H1 (cell line): Measurements from ENCODE around the gene ITSN1. TPM values are rescaled to one million over a fixed set of nuclear protein-coding genes. Genes with fewer than 3 reads are reported as not detected.

Experiments used
- ATF3 ChIP-seq: IDR thresholded peaks from 2 replicates; pipeline ENCODE4 v1.6.1; 2011; ENCODE audit warnings: low read depth, mild to moderate bottlenecking, low read length; ENCODE audit not compliant: insufficient read depth
- CHD1 ChIP-seq: IDR thresholded peaks from 2 replicates; pipeline ENCODE4 v1.6.1; 2012; ENCODE audit warnings: low read depth, low read length, improper control_type of control experiment
- CREB1 ChIP-seq: IDR thresholded peaks from 2 replicates; pipeline ENCODE4 v1.6.1; 2012; ENCODE audit warnings: inconsistent platforms
- CTBP2 ChIP-seq: IDR thresholded peaks from 2 replicates; pipeline ENCODE4 v1.7.0; 2011; ENCODE audit warnings: borderline replicate concordance, mild to moderate bottlenecking, moderate library complexity, mixed read lengths, low read length; ENCODE audit not compliant: insufficient read depth, insufficient read length
- E2F6 ChIP-seq: IDR thresholded peaks from 2 replicates; pipeline ENCODE4 v1.6.1; 2012; ENCODE audit warnings: inconsistent platforms
- GABPA ChIP-seq: IDR thresholded peaks from 2 replicates; pipeline ENCODE4 v1.6.1; 2011; ENCODE audit warnings: mild to moderate bottlenecking, low read length, moderate library complexity, borderline replicate concordance; ENCODE audit not compliant: insufficient read depth
- KDM4A ChIP-seq: IDR thresholded peaks from one replicate; pipeline ENCODE4 v1.7.1; 2012; ENCODE audit warnings: low read depth, mild to moderate bottlenecking, moderate library complexity, low read length, inconsistent platforms; ENCODE audit not compliant: severe bottlenecking
- NANOG ChIP-seq: IDR thresholded peaks from 2 replicates; pipeline ENCODE4 v1.6.1; 2011; ENCODE audit warnings: low read length, low read depth, mild to moderate bottlenecking, inconsistent platforms; ENCODE audit not compliant: insufficient read depth, poor library complexity, severe bottlenecking
- SP4 ChIP-seq: IDR thresholded peaks from 2 replicates; pipeline ENCODE4 v1.6.1; 2012; ENCODE audit warnings: low read length, inconsistent platforms
- polyA plus RNA-seq, 7 experiments: library from polyadenylated mRNA; depleted of rRNA in 3 of 7; stranded (reverse) in 5 of 7; unstranded in 2 of 7; fragments of >200 nt in 5 of 7; fragments of 200-250 nt in 2 of 7; gene quantifications; 1 replicate in 5 of 7; 2 replicates in 1 of 7; 4 replicates in 1 of 7; pipeline versions ENCODE4 v1.2.1 to v1.2.3, GENCODE V29; 2011 to 2013; ENCODE audit warnings: missing spikeins in 2 of 7, mixed read lengths in 2 of 7
- total RNA-seq: library from RNA; stranded (reverse); fragmentation: NEBNext Ultra II Directional; extraction: Animal tissue kit (Norgen Biotek cat#: 25700); gene quantifications from 2 replicates; pipeline ENCODE4 v1.2.1, GENCODE V29; 2021
- TF ChIP-seq, protein P1 (sequence below): fragments of 300-600 bp; sonication (generic); IDR thresholded peaks from 2 replicates; pipeline ENCODE4 v1.7.1; 2012; ENCODE audit warnings: low read length, moderate library complexity, mild to moderate bottlenecking, inconsistent platforms; ENCODE audit not compliant: insufficient replicate concordance

The ITSN1 gene
- total and polyA plus RNA-seq, 2 of the 8 experiments (the other 6 are each of a cell fraction or from before 2014, with no cell fraction given): 60.8 to 78.1 TPM

DNA sequence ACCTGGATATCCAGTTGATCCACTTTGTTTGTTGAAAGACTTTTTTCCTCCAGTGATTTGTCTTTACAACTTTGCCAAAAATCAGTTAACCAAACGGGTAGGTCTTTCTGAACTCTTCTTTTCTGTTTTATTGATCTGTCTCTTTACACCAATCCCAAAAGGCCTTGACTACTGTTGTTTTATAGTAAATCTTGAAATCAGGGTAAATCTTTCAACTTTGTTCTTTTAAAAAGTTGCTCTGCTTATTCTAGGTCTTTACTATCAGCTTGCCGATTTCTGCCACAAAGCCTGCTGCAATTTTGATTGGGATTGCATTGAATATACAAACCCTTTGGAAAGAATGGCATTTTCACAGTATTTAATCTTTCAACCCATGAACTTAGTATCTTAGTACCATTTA is 66.6 kb downstream of the ITSN1 start (continued):
- TF ChIP-seq, protein P1, sequence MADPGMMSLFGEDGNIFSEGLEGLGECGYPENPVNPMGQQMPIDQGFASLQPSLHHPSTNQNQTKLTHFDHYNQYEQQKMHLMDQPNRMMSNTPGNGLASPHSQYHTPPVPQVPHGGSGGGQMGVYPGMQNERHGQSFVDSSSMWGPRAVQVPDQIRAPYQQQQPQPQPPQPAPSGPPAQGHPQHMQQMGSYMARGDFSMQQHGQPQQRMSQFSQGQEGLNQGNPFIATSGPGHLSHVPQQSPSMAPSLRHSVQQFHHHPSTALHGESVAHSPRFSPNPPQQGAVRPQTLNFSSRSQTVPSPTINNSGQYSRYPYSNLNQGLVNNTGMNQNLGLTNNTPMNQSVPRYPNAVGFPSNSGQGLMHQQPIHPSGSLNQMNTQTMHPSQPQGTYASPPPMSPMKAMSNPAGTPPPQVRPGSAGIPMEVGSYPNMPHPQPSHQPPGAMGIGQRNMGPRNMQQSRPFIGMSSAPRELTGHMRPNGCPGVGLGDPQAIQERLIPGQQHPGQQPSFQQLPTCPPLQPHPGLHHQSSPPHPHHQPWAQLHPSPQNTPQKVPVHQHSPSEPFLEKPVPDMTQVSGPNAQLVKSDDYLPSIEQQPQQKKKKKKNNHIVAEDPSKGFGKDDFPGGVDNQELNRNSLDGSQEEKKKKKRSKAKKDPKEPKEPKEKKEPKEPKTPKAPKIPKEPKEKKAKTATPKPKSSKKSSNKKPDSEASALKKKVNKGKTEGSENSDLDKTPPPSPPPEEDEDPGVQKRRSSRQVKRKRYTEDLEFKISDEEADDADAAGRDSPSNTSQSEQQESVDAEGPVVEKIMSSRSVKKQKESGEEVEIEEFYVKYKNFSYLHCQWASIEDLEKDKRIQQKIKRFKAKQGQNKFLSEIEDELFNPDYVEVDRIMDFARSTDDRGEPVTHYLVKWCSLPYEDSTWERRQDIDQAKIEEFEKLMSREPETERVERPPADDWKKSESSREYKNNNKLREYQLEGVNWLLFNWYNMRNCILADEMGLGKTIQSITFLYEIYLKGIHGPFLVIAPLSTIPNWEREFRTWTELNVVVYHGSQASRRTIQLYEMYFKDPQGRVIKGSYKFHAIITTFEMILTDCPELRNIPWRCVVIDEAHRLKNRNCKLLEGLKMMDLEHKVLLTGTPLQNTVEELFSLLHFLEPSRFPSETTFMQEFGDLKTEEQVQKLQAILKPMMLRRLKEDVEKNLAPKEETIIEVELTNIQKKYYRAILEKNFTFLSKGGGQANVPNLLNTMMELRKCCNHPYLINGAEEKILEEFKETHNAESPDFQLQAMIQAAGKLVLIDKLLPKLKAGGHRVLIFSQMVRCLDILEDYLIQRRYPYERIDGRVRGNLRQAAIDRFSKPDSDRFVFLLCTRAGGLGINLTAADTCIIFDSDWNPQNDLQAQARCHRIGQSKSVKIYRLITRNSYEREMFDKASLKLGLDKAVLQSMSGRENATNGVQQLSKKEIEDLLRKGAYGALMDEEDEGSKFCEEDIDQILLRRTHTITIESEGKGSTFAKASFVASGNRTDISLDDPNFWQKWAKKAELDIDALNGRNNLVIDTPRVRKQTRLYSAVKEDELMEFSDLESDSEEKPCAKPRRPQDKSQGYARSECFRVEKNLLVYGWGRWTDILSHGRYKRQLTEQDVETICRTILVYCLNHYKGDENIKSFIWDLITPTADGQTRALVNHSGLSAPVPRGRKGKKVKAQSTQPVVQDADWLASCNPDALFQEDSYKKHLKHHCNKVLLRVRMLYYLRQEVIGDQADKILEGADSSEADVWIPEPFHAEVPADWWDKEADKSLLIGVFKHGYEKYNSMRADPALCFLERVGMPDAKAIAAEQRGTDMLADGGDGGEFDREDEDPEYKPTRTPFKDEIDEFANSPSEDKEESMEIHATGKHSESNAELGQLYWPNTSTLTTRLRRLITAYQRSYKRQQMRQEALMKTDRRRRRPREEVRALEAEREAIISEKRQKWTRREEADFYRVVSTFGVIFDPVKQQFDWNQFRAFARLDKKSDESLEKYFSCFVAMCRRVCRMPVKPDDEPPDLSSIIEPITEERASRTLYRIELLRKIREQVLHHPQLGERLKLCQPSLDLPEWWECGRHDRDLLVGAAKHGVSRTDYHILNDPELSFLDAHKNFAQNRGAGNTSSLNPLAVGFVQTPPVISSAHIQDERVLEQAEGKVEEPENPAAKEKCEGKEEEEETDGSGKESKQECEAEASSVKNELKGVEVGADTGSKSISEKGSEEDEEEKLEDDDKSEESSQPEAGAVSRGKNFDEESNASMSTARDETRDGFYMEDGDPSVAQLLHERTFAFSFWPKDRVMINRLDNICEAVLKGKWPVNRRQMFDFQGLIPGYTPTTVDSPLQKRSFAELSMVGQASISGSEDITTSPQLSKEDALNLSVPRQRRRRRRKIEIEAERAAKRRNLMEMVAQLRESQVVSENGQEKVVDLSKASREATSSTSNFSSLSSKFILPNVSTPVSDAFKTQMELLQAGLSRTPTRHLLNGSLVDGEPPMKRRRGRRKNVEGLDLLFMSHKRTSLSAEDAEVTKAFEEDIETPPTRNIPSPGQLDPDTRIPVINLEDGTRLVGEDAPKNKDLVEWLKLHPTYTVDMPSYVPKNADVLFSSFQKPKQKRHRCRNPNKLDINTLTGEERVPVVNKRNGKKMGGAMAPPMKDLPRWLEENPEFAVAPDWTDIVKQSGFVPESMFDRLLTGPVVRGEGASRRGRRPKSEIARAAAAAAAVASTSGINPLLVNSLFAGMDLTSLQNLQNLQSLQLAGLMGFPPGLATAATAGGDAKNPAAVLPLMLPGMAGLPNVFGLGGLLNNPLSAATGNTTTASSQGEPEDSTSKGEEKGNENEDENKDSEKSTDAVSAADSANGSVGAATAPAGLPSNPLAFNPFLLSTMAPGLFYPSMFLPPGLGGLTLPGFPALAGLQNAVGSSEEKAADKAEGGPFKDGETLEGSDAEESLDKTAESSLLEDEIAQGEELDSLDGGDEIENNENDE: no peak
- TF ChIP-seq NANOG (no peak), GABPA (no peak), CHD1 (no peak), KDM4A (no peak), SP4 (no peak), E2F6 (no peak), ATF3 (no peak), CTBP2 (no peak), CREB1 (no peak)
